Liver (tissue), 9 donors: ENCODE data around the gene ALG5. TPM values are rescaled to one million over a fixed set of nuclear protein-coding genes. Genes with fewer than 3 reads are reported as not detected.

Experiments
- DNase-seq: peaks from one replicate; pipeline ENCODE4 v3.0.0-alpha.2; 2017; ENCODE audit warnings: low spot score
- H3K27ac ChIP-seq, 2 donors: one replicate each; pipeline ENCODE4 v1.7.0; 2013; ENCODE audit warnings: inconsistent platforms in 2 of 2, low read length in 2 of 2, control low read depth in 1 of 2, low read depth in 1 of 2, mild to moderate bottlenecking in 1 of 2
- H3K27me3 ChIP-seq, 4 donors: one replicate each; pipeline versions ENCODE4 v1.6.1 to v1.7.0; 2013; ENCODE audit warnings: low read length in 3 of 4, inconsistent platforms in 1 of 4, mild to moderate bottlenecking in 1 of 4, moderate library complexity in 1 of 4; ENCODE audit not compliant: control insufficient read depth in 4 of 4, insufficient read depth in 4 of 4
- H3K36me3 ChIP-seq, 4 donors: one replicate each; pipeline versions ENCODE4 v1.6.1 to v1.7.0; 2013; ENCODE audit warnings: low read length in 3 of 4, mild to moderate bottlenecking in 3 of 4, low read depth in 1 of 4, moderate library complexity in 1 of 4; ENCODE audit not compliant: control insufficient read depth in 4 of 4, insufficient read depth in 3 of 4
- H3K4me1 ChIP-seq, 4 donors: one replicate each; pipeline versions ENCODE4 v1.6.1 to v1.7.0; 2013; ENCODE audit warnings: low read length in 3 of 4, mild to moderate bottlenecking in 3 of 4, moderate library complexity in 1 of 4; ENCODE audit not compliant: control insufficient read depth in 4 of 4, insufficient read depth in 4 of 4
- H3K4me3 ChIP-seq, 3 donors: one replicate each; pipeline versions ENCODE4 v1.6.1 to v1.7.0; 2013; ENCODE audit warnings: low read length in 3 of 3, control low read depth in 1 of 3, low read depth in 1 of 3, mild to moderate bottlenecking in 1 of 3
- H3K9ac ChIP-seq, 2 donors: one replicate each; pipeline ENCODE4 v1.7.0; 2013; ENCODE audit warnings: low read length in 2 of 2, mild to moderate bottlenecking in 2 of 2, moderate library complexity in 2 of 2, control low read depth in 1 of 2, low read depth in 1 of 2
- H3K9me3 ChIP-seq, 4 donors: one replicate each; pipeline versions ENCODE4 v1.6.1 to v1.7.0; 2013; ENCODE audit warnings: low read length in 3 of 4; ENCODE audit not compliant: control insufficient read depth in 4 of 4
- ATF3 ChIP-seq: IDR thresholded peaks from 2 replicates; pipeline ENCODE4 v1.6.1; 2016; ENCODE audit warnings: antibody characterized with exemption
- EGR1 ChIP-seq, 2 donors: IDR thresholded peaks; 2 replicates each; pipeline ENCODE4 v1.6.1; 2016 to 2018; ENCODE audit warnings: antibody characterized with exemption in 2 of 2, low read depth in 2 of 2
- FOXA1 ChIP-seq: IDR thresholded peaks from 2 replicates; pipeline ENCODE4 v1.6.1; 2016; ENCODE audit warnings: antibody characterized with exemption
- FOXA2 ChIP-seq: IDR thresholded peaks from 2 replicates; pipeline ENCODE4 v1.6.1; 2016; ENCODE audit warnings: antibody characterized with exemption
- GABPA ChIP-seq, 2 donors: IDR thresholded peaks in 1 of 2; conservative IDR thresholded peaks in 1 of 2; 2 replicates each; pipeline ENCODE4 v1.6.1; 2016; ENCODE audit warnings: antibody characterized with exemption in 2 of 2, mild to moderate bottlenecking in 1 of 2, moderate library complexity in 1 of 2
- HNF4A ChIP-seq, 2 donors: conservative IDR thresholded peaks; 2 replicates each; pipeline ENCODE4 v1.6.1; 2016; ENCODE audit warnings: antibody characterized with exemption in 2 of 2, mild to moderate bottlenecking in 2 of 2
- HNF4G ChIP-seq: IDR thresholded peaks from 2 replicates; pipeline ENCODE4 v1.6.1; 2016; ENCODE audit warnings: antibody characterized with exemption
- JUND ChIP-seq, 2 donors: IDR thresholded peaks; 2 replicates each; pipeline ENCODE4 v1.6.1; 2016; ENCODE audit warnings: antibody characterized with exemption in 2 of 2
- MAX ChIP-seq: IDR thresholded peaks from 2 replicates; pipeline ENCODE4 v1.6.1; 2016; ENCODE audit warnings: antibody characterized with exemption
- NR2F2 ChIP-seq: IDR thresholded peaks from 2 replicates; pipeline ENCODE4 v1.6.1; 2016; ENCODE audit warnings: antibody characterized with exemption
- RAD21 ChIP-seq, 2 donors: IDR thresholded peaks; 2 replicates each; pipeline ENCODE4 v1.6.1; 2016; ENCODE audit warnings: antibody characterized with exemption in 2 of 2, mild to moderate bottlenecking in 2 of 2
- REST ChIP-seq: IDR thresholded peaks from 2 replicates; pipeline ENCODE4 v1.6.1; 2016; ENCODE audit warnings: antibody characterized with exemption, mild to moderate bottlenecking
- RXRA ChIP-seq, 2 donors: IDR thresholded peaks; 2 replicates each; pipeline ENCODE4 v1.6.1; 2017 to 2018; ENCODE audit warnings: antibody characterized with exemption in 2 of 2, mild to moderate bottlenecking in 1 of 2
- TAF1 ChIP-seq: conservative IDR thresholded peaks from 2 replicates; pipeline ENCODE4 v1.6.1; 2016; ENCODE audit warnings: antibody characterized with exemption, mild to moderate bottlenecking
- YY1 ChIP-seq: IDR thresholded peaks from 2 replicates; pipeline ENCODE4 v1.6.1; 2016; ENCODE audit warnings: antibody characterized with exemption, mild to moderate bottlenecking
- ZBTB33 ChIP-seq: IDR thresholded peaks from 2 replicates; pipeline ENCODE4 v1.6.1; 2016; ENCODE audit warnings: antibody characterized with exemption
- WGBS: extraction: QIAGEN DNeasy Blood & Tissue Kit; methylation state at CpG from one replicate; pipeline ENCODE4 v1.1.7; 2013; 5-methylcytosine and 5-hydroxymethylcytosine counted together
- polyA plus RNA-seq, 2 donors: library from polyadenylated mRNA; stranded (reverse) in 1 of 2; unstranded in 1 of 2; fragments of 200-250 nt in 1 of 2; fragments of >200 nt in 1 of 2; fragmentation: Nextera tagmentation in 1 of 2; extraction: Ambion mirVana in 1 of 2; gene quantifications; one replicate each; pipeline versions ENCODE4 v1.2.1 to v1.2.3, GENCODE V29; 2013 to 2015
- total RNA-seq, 2 donors: library from RNA; depleted of rRNA; stranded (reverse); fragments of >200 nt; gene quantifications; one replicate each; pipeline ENCODE4 v1.2.3, GENCODE V29; 2014
- TF ChIP-seq, protein P1 (sequence below): fragments of 150-350 bp; IDR thresholded peaks from 2 replicates; pipeline ENCODE4 v1.5.1; 2017; ENCODE audit warnings: improper control_type of control experiment, low read depth, low read length; ENCODE audit not compliant: missing input control
- donor health status: healthy.
- donor health status: healthy.
- donor health status: healthy.
- donor health status: healthy.
- donor health status: healthy.

Gene ALG5
- total and polyA plus RNA-seq, 4 donors, result 20.7 to 60.1 (median 37.5) TPM

DNA sequence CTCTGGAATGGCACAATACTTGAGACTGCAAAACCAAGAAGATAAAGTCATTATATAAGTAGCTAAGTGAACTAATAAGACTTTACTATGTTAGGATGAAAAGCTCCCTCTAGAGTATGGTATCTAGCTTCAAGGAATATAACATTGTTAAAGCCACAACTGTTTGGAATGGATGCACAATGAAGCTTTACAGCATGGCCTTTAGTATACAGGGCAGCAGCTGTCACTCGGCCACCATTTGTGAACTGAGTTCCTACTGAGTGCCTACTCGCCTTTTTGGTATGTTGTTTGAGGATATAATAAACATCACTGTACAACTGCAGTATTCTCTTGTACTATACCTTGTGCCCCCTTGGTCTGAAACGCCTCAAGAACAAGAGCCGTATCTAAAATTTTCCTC, 6.8 kb downstream of the ALG5 start:
- Histone ChIP-seq H3K27me3 (no peaks in the 10 kb centered on the region), H3K36me3 (peaks cover 7 to 69% (median 64%) of the 10 kb centered on the region in 4 donors), H3K4me1 (no peaks in the 10 kb centered on the region), H3K27ac (no peak overlapping the region), H3K9me3 (no peaks in the 10 kb centered on the region), H3K4me3 (no peak overlapping the region), H3K9ac (no peak overlapping the region)
- TF ChIP-seq JUND (IDR thresholded peaks at IDR 0.05) (no peak), EGR1 (IDR thresholded peaks at IDR 0.05; ENCODE audit: low read depth in 2 of 2) (no peak), YY1 (no peak), RXRA (IDR thresholded peaks at IDR 0.05) (no peak), ATF3 (no peak), HNF4A (conservative IDR thresholded peaks at IDR 0.05) (no peak), REST (no peak), GABPA (IDR thresholded peaks at IDR 0.05 in 1 of 2, conservative IDR thresholded peaks at IDR 0.05 in 1 of 2) (no peak), RAD21 (IDR thresholded peaks at IDR 0.05) (no peak), ZBTB33 (no peak), HNF4G (no peak), MAX (no peak)
- TF ChIP-seq, protein P1, sequence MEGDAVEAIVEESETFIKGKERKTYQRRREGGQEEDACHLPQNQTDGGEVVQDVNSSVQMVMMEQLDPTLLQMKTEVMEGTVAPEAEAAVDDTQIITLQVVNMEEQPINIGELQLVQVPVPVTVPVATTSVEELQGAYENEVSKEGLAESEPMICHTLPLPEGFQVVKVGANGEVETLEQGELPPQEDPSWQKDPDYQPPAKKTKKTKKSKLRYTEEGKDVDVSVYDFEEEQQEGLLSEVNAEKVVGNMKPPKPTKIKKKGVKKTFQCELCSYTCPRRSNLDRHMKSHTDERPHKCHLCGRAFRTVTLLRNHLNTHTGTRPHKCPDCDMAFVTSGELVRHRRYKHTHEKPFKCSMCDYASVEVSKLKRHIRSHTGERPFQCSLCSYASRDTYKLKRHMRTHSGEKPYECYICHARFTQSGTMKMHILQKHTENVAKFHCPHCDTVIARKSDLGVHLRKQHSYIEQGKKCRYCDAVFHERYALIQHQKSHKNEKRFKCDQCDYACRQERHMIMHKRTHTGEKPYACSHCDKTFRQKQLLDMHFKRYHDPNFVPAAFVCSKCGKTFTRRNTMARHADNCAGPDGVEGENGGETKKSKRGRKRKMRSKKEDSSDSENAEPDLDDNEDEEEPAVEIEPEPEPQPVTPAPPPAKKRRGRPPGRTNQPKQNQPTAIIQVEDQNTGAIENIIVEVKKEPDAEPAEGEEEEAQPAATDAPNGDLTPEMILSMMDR, result no peak
- 96% methylated on average over 4 of the region's 4 CpGs for WGBS
- DNase-seq, result no peak

GRCh38 chr13:36986462-36987240, 12.5 kb downstream of the ALG5 start:
- Histone ChIP-seq H3K36me3 (peaks cover 5 to 77% (median 72%) of the 10 kb centered on the region in 4 donors), H3K27ac (no peak overlapping the region), H3K9ac (no peak overlapping the region), H3K27me3 (no peaks in the 10 kb centered on the region), H3K4me3 (no peak overlapping the region), H3K4me1 (no peaks in the 10 kb centered on the region), H3K9me3 (no peaks in the 10 kb centered on the region)
- DNase-seq, result no peak
- 95% methylated on average over 2 of the region's 2 CpGs for WGBS
- no peak for TF ChIP-seq FOXA1
- no peak for TF ChIP-seq NR2F2
- TF ChIP-seq RAD21 (IDR thresholded peaks at IDR 0.05), result no peak
- no peak for TF ChIP-seq FOXA2
- TF ChIP-seq GABPA (IDR thresholded peaks at IDR 0.05 in 1 of 2, conservative IDR thresholded peaks at IDR 0.05 in 1 of 2), result no peak
- no peak for TF ChIP-seq REST
- TF ChIP-seq, protein P1, result no peak
- no peak for TF ChIP-seq TAF1
- no peak for TF ChIP-seq RXRA (IDR thresholded peaks at IDR 0.05)
- no peak for TF ChIP-seq EGR1 (IDR thresholded peaks at IDR 0.05; ENCODE audit: low read depth in 2 of 2)
- no peak for TF ChIP-seq JUND (IDR thresholded peaks at IDR 0.05)
